H54 (cell line): ENCODE measurements around the gene FLOT2.
"Not testable (repeated sequence)": the region's sequence is repeated elsewhere in the genome, so short reads cannot be mapped to it uniquely, and the experiment has no call there.

ENCODE experiments used
- DNase-seq: peaks from one replicate; pipeline ENCODE4 v3.0.0; 2011; ENCODE audit warnings: low spot score, mixed read lengths; ENCODE audit not compliant: insufficient read length
- FAIRE-seq: peaks from 3 replicates; lab custom pipeline; 2011; peaks lifted over from hg19 to GRCh38; lab: Jason Lieb, UNC
- POLR2A ChIP-seq: IDR thresholded peaks from 2 replicates; pipeline ENCODE4 v1.6.1; 2011; ENCODE audit warnings: low read depth, mild to moderate bottlenecking, low read length

Gene FLOT2

GRCh38 chr17:28880572-28880945, 17.0 kb downstream of the FLOT2 start:
- DNase-seq: no peak
- FAIRE-seq: no peak
- no peak for TF ChIP-seq POLR2A

DNA sequence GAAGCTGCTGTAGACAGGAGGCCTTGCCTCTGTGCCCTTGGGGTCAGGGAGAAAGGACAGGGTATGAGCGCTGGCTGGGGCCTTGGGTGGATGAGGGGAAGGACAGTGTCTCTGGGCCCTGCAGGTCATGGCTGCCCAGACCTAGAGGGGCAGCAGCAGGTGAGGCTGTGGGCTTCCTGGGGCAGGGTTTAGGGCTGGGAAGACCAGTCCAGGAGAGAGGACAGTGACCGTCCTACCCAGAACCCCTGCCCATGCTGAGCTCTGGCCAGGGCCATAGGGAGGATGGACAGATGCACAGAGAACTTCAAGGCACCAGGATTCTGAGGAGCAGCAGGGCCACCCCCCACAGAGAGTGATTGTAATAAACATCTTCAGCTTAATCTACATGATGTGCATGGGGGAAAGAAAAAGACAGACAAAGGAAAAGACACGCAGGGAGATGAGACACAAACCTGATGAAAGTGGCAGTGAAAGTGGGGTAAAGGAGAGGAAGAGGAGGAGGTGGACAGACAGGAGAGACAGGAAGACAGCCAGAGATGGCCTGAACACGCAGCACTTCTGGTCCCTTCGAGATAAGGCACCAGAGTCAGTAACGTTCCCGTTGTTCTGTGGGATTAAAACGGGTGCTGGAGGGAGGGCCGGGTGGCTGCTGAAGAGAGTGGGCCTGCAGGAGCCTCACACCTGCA, 17.5 kb downstream of the FLOT2 start:
- TF ChIP-seq POLR2A: no peak

DNA sequence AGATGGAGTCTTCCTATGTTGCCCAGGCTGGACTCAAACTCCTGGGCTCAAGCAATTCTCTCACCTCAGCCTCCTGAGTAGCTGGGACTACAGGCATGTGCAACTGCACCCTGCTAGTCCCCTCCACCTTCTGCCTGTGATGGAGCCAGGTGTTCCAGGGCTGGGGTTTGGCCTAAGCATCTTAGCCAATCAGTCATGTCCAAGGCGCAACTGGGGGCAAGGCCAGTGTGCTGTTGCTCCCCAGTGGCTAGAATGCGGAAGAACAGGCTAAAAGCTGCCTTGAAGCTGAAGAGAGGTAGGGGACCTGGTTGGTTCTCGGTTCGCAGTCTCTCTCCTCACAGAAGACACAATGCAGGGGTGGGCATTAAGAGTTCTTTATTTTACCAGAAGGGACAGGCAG, 18.6 kb downstream of the FLOT2 start:
- no peak for TF ChIP-seq POLR2A
- DNase-seq (no peak), FAIRE-seq (no peak)

More for the DNA sequence above, 17.5 kb downstream of the FLOT2 start:
- no peak for DNase-seq
- no peak for FAIRE-seq

GRCh38 chr17:28878158-28878910, 19.2 kb downstream of the FLOT2 start:
- TF ChIP-seq POLR2A: no peak
- FAIRE-seq (no peak), DNase-seq (no peak)

GRCh38 chr17:28877150-28877711, 20.3 kb downstream of the FLOT2 start:
- not testable (repeated sequence) for DNase-seq, FAIRE-seq

DNA sequence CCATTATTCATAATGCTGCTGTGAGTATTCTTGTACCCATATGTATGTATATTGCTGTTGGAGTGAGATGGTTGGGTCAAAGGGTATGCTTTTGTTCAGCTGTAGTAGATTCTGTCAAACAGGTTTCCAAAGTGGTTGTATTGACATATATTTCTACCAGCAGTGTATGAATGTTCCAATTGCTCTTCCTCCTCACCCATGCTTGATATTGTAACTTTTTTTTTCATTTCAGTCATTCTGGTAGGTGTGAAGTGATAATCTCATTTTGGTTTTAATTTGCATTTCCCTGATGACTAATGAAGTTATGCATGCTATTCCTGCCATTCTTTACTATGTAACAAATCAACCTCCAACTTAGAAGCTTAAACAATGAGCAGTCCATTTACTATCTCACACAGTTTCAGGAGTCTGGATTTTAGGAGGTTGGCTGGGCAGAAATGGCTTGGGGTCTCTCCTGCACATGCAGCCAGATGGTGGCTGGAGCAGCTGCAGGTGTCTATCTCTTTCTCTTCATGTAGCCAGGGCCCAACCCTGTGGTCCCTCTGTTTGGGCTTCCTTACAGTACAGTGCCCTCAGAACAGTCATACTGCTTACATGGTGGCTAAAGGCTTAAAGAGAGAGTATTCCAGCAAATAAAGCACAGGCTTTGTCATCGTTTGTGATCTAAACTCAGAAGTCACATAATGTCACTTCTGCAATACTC, 21.5 kb downstream of the FLOT2 start:
- no peak for TF ChIP-seq POLR2A
- FAIRE-seq (no peak), DNase-seq (no peak)

GRCh38 chr17:28874750-28875149, 22.8 kb downstream of the FLOT2 start:
- no peak for DNase-seq
- no peak for FAIRE-seq
- no peak for TF ChIP-seq POLR2A

DNA sequence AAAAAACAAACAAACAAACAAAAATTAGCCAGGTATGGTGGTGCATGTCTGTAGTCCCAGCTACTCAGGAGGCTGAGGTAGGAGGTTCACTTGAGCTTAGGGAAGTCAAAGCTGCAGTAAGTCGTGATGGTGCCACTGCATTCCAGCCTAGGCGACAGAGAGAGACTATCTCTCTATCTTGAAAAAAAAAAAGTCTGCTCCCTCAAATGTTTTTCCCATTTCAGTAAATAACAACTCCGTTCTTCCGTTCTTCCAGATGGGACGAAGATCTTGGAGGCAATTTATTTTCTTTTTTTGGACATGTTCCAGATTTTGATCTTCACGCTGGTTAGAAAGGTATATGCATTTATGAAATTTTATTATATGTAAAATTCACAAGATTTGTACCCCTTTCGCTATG, 23.7 kb downstream of the FLOT2 start:
- TF ChIP-seq POLR2A: no peak
- no peak for FAIRE-seq
- DNase-seq: no peak

- DNase-seq: no peak
- FAIRE-seq: no peak
- no peak for TF ChIP-seq POLR2A
Observed at GRCh38 chr17:28871056-28871579, 26.4 kb downstream of the FLOT2 start.

DNA sequence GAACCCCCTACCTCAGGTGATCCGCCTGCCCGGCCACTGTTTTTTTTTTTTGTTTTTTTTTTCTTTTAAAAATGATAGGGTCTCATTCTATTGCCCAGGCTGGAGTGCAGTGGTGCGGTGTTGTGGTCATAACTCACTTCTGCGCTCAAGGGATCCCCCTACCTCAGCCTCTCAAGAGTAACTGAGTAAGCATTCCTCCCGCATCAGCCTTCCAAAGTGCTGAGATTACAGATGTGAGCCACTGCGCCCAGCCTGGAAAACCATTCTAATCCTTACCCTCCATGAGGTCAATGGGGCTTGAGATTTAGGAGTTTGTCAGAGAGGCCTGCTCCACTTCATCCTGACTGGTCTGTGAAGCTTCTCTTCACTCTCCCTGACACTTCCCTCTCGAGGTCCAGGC, 30.3 kb downstream of the FLOT2 start:
- FAIRE-seq: no peak
- TF ChIP-seq POLR2A: no peak
- no peak for DNase-seq

DNA sequence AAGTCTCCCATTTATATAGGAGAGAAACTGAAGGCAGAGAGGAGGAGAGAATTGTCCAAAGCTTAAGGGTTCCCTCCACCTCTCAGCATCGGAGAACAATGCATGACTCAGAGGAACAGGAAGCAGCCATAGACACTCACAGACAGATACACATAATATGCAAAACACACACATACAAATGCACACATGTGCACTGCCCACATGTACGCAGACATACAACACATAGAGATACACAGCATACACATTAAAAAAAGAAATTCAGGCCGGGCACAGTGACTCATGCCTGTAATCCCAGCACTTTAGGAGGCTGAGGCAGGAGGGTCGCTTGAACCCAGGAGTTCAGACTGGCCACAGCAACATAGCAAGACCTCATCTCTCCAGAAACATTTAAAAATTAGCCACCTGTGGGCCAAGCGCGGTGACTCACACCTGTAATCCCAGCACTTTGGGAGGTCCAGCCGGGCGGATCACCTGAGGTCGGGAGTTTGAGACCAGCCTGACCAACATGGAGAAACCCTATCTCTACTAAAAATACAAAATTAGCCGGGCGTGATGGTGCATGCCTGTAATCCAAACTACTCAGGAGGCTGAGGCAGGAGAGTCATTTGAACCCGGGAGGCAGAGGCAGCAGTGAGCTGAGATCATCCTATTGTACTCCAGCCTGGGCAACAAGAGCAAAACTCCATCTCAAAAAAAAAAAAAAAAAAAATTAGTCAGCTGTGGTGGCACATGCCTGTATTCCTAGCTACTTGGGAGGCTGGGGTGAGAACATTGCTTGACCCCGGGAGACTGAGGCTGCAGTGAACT, 31.4 kb downstream of the FLOT2 start:
- DNase-seq (no peak), FAIRE-seq (no peak)
- TF ChIP-seq POLR2A: no peak

- FAIRE-seq (no peak), DNase-seq (no peak)
- TF ChIP-seq POLR2A: no peak
Observed at GRCh38 chr17:28864991-28865849, 32.3 kb downstream of the FLOT2 start.
